ENCODE data around the gene ZFAND6.

The ZFAND6 gene

GRCh38 chr15:80132382-80132781 lies 72.9 kb downstream of the ZFAND6 start:
- Histone ChIP-seq H3K9me2 (ENCODE audit: low read depth, low read length) (no peaks in the 10 kb centered on the region), H4K20me1 (ENCODE audit: insufficient read depth, low read length) (no peaks in the 10 kb centered on the region), H3K4me2 (ENCODE audit: low read length) (no peak overlapping the region), H2AFZ (ENCODE audit: low read length) (no peak overlapping the region), H3F3A (ENCODE audit: insufficient read depth, low read length) (no peaks in the 10 kb centered on the region), H3K4me1 (ENCODE audit: insufficient read depth, low read length, severe bottlenecking) (no peaks in the 10 kb centered on the region), H3K9me3 (ENCODE audit: low read length) (no peaks in the 10 kb centered on the region), H3K79me2 (ENCODE audit: insufficient read depth, low read length) (no peaks in the 10 kb centered on the region), H3K27me3 (ENCODE audit: insufficient read depth, low read length) (no peaks in the 10 kb centered on the region), H3K36me3 (ENCODE audit: insufficient read depth, low read length) (peaks cover 86% of the 10 kb centered on the region; the same call in 1 of the 2 replicates), H3K27ac (ENCODE audit: low read depth, low read length, poor library complexity, severe bottlenecking) (no peak overlapping the region), H3K4me3 (ENCODE audit: low read depth, low read length, poor library complexity, severe bottlenecking) (no peak overlapping the region), H3K9ac (ENCODE audit: low read length) (no peak overlapping the region)
- TF ChIP-seq EZH2 (IDR thresholded peaks at IDR 0.05; ENCODE audit: borderline replicate concordance, low read length), result no peak
- TF ChIP-seq CTCF (IDR thresholded peaks at IDR 0.05; ENCODE audit: low read length), result no peak

GRCh38 chr15:80136854-80137253 lies 77.4 kb downstream of the ZFAND6 start:
- no peaks in the 10 kb centered on the region for H3K79me2 ChIP-seq (ENCODE audit: insufficient read depth, low read length)
- H2AFZ ChIP-seq (ENCODE audit: low read length), result no peak overlapping the region
- H3F3A ChIP-seq (ENCODE audit: insufficient read depth, low read length), result no peaks in the 10 kb centered on the region
- no peaks in the 10 kb centered on the region for H3K27me3 ChIP-seq (ENCODE audit: insufficient read depth, low read length)
- no peak overlapping the region for H3K27ac ChIP-seq (ENCODE audit: low read depth, low read length, poor library complexity, severe bottlenecking)
- H3K9ac ChIP-seq (ENCODE audit: low read length), result no peak overlapping the region
- no peak overlapping the region for H3K4me3 ChIP-seq (ENCODE audit: low read depth, low read length, poor library complexity, severe bottlenecking)
- H3K9me3 ChIP-seq (ENCODE audit: low read length), result no peaks in the 10 kb centered on the region
- no peak overlapping the region for H3K4me2 ChIP-seq (ENCODE audit: low read length)
- no peak for TF ChIP-seq CTCF (IDR thresholded peaks at IDR 0.05; ENCODE audit: low read length)
- TF ChIP-seq EZH2 (IDR thresholded peaks at IDR 0.05; ENCODE audit: borderline replicate concordance, low read length), result no peak
- no peaks in the 10 kb centered on the region for H4K20me1 ChIP-seq (ENCODE audit: insufficient read depth, low read length)
- H3K4me1 ChIP-seq (ENCODE audit: insufficient read depth, low read length, severe bottlenecking), result no peaks in the 10 kb centered on the region
- peaks cover 71% of the 10 kb centered on the region for H3K36me3 ChIP-seq (ENCODE audit: insufficient read depth, low read length)
- no peaks in the 10 kb centered on the region for H3K9me2 ChIP-seq (ENCODE audit: low read depth, low read length)

- Histone ChIP-seq H3F3A (ENCODE audit: insufficient read depth, low read length) (no peaks in the 10 kb centered on the region), H3K4me2 (ENCODE audit: low read length) (no peak overlapping the region), H3K9ac (ENCODE audit: low read length) (no peak overlapping the region), H3K4me3 (ENCODE audit: low read depth, low read length, poor library complexity, severe bottlenecking) (no peak overlapping the region), H3K79me2 (ENCODE audit: insufficient read depth, low read length) (no peaks in the 10 kb centered on the region), H3K27ac (ENCODE audit: low read depth, low read length, poor library complexity, severe bottlenecking) (no peak overlapping the region), H3K9me2 (ENCODE audit: low read depth, low read length) (no peaks in the 10 kb centered on the region), H2AFZ (ENCODE audit: low read length) (no peak overlapping the region), H3K27me3 (ENCODE audit: insufficient read depth, low read length) (no peaks in the 10 kb centered on the region), H4K20me1 (ENCODE audit: insufficient read depth, low read length) (no peaks in the 10 kb centered on the region), H3K9me3 (ENCODE audit: low read length) (no peaks in the 10 kb centered on the region), H3K36me3 (ENCODE audit: insufficient read depth, low read length) (peaks cover 50% of the 10 kb centered on the region), H3K4me1 (ENCODE audit: insufficient read depth, low read length, severe bottlenecking) (no peaks in the 10 kb centered on the region)
- no peak for TF ChIP-seq CTCF (IDR thresholded peaks at IDR 0.05; ENCODE audit: low read length)
- no peak for TF ChIP-seq EZH2 (IDR thresholded peaks at IDR 0.05; ENCODE audit: borderline replicate concordance, low read length)
Observed at GRCh38 chr15:80138961-80139360, 79.5 kb downstream of the ZFAND6 start.

Data from OCI-LY1 (cell line).